Measurements from ENCODE around the gene MRTFA.

DNA sequence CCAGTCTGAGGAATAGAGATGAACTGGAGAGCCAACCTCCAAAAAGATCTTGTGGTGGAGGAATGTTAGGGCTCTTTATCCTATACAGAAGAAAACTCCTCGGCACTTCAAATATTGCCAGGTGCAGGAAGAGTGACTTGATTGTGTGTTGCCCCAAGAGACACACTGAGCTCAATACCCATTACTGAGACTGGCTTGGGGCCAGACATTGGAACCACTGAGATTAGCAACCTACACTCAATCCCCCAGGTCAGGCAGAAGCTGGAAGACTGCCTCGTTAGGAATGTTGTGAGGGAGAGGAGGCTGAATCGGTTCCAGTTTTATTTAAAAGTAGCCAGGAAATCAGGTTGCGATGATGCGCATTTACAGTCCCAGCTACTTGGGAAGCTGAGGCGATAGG, 268.5 kb downstream of the MRTFA start:
- TF ChIP-seq, protein P1, sequence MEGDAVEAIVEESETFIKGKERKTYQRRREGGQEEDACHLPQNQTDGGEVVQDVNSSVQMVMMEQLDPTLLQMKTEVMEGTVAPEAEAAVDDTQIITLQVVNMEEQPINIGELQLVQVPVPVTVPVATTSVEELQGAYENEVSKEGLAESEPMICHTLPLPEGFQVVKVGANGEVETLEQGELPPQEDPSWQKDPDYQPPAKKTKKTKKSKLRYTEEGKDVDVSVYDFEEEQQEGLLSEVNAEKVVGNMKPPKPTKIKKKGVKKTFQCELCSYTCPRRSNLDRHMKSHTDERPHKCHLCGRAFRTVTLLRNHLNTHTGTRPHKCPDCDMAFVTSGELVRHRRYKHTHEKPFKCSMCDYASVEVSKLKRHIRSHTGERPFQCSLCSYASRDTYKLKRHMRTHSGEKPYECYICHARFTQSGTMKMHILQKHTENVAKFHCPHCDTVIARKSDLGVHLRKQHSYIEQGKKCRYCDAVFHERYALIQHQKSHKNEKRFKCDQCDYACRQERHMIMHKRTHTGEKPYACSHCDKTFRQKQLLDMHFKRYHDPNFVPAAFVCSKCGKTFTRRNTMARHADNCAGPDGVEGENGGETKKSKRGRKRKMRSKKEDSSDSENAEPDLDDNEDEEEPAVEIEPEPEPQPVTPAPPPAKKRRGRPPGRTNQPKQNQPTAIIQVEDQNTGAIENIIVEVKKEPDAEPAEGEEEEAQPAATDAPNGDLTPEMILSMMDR (IDR thresholded peaks at IDR 0.05), result no peak
- TF ChIP-seq POLR2A (IDR thresholded peaks at IDR 0.05), result no peak

Measured in prostate gland (tissue), 2 donors.